ENCODE data around the gene LMNTD2.

- no peak for TF ChIP-seq CTCF (IDR thresholded peaks at IDR 0.05)
- TF ChIP-seq POLR2A (IDR thresholded peaks at IDR 0.05): no peak
Measured at GRCh38 chr11:590997-591396, 30.5 kb upstream of the LMNTD2 start.

Data from uterus (tissue), 2 donors.